HK-2 (cell line): ENCODE measurements around the gene CHRNA9.

Experiments
- DNase-seq: peaks from one replicate; pipeline ENCODE4 v3.0.0-alpha.2; 2018; ENCODE audit not compliant: unreplicated experiment

Gene CHRNA9

DNA sequence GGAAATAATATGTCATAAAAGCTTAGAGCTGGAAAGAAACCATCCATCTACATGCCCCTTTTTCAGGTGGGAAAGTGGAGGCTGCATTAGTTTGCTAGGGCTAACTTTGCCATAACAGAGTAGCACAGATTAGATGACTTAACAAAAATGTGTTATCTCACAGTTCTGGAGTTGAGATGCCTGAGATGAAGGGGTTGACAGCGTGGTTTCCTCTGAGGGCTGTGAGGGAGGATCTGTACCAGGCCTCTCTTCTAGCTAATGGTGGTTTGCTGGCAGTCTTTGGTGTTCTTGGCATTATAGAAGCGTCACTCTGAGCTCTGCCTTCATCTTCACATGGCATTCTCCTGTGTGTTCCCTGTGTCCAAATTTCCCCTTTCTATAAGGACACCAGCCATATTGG is 2.4 kb downstream of the CHRNA9 start:
- no peak for DNase-seq

DNA sequence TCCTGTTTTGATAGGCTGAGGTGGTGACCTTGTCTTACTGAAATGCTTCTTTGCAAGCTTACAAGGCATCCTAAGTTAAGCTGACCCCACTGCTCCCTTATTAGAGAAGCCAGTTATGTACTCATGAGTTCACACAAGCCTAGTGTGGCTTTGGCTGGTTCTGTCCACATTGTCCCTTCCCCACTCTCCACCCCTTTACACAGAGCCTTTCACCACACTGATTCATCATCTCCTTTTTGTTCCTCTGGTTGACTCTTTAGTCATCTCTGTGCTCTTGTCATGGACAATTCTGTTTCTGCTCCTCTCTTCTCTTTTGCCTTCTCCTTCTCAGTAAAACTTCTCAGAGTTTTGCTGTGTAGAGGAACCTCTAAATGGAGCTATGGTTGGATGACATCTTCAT is 4.9 kb downstream of the CHRNA9 start:
- DNase-seq: no peak

DNA sequence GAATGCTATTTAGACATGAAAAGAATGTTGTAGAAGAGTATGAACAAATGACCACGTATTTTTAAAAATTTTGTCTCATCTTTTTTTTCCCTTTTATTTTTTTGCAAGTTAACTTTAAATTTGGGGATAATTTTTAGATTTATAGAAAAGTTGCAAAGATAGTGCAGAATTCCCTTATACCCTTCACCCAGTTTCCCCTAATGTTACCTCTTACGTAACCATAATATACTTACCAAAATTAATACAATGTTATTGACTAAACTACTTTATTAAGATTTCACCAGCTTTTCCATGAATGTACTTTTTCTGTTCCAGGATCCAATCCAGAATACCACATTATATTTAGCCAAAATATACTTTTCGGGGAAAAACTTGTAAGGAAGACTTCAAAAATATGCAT is 12.3 kb downstream of the CHRNA9 start:
- no peak for DNase-seq

DNA sequence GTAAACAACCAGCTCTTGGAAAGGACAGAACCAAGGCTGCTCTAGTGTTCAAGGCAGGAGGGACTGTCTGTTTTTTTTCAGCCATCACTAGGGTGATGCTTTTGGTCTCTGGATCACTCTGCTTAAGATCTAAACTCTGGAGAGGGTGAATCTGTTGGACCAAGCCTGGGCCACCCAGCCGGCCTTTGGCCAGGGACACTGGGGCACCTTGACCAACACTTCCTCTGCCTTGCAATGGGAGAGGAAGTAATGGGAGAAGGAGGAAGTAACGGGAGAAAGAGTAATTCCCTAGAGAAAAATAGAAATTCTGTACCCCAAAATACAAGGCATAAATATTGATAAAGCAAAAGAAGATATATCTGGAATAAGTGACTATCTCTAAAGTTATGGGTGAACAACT is 12.9 kb downstream of the CHRNA9 start:
- DNase-seq: no peak

DNA sequence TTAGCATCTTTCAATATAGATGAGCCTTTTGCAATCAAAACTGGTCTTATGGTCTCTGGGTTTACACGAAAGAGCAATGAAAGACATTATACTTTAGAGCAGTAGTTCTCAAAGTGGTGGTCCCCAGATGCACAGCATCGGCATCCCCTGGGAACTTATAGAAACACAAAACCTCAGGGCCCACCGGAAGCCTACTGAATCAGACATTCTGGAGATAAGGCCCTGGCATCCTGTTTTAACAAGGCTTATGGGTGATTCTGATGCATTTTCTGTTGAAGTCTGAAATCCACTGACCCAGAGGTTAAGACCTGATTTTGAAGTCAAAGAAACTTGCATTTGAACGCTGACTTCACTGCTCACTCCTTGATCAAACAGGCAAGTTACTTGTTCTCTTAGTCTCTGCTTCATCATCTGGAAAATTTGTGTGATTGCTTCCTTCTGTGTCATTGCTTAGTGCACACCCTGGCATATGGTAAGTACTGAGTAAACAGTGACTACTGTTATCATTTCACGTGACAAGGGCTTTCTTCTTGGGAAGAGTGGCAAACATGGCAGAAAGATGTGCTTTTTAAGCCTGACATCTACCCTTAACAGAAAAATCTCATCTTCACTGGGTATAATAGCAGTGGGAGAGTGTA is 14.5 kb downstream of the CHRNA9 start:
- DNase-seq: no peak

DNA sequence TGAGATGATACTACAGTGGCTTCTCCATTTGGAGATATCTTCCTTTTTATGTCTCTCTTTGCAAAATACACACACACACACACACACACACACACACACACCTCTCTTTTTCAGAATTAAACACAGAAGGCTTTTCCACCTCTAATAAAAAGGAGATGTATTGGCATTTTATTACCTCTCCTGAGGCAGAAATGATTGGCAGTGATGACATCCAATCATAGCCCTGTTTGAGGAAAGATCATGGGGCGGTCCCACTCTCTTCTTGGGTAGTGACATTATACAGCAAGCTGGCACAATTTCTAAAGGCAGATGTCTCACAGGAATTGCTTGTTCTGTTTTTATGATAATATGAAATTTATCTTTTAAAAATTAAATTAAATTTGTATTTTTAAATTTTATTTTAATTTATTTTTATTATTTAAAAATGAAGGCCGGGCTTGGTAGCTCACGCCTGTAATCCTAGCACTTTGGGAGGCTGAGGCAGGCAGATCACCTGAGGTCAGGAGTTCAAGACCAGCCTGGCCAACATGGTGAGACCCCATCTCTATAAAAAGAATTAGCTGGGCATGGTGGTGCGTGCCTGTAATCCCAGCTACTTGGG is 15.6 kb downstream of the CHRNA9 start:
- no peak for DNase-seq

DNA sequence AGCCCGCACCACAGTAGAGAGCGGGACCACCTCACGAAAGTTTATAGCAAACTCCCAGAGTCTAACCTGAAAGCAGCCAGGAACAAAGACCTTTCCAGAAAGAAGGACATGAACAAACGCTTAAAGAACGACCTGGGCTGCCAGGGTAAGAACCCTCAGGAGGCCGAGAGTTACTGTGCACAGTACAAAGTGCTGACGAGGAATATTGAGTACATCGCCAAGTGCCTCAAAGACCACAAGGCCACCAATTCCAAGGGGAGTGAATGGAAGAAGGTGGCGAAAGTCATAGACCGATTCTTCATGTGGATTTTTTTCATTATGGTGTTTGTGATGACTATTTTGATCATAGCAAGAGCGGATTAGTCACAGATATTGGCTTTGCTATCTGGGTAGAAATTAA is 19.0 kb downstream of the CHRNA9 start:
- DNase-seq: no peak

DNA sequence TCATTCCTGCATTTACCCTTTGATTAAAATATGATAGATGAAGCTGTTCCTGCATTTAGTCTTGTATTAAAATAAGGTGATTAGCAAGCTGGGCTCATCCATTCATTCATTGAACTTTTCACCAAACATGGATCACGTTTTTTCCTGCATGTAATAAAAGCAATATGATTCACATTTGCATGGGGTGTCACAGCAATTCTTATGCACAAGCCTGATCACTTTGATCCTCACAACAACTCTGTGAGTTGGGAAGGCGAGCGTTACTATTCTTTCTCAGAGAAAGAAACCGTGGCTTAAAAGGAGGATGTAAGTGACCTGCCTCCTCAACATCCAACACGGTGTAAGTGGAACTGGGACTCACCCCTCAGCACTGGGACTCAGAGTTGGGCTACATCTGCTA is 20.0 kb downstream of the CHRNA9 start:
- no peak for DNase-seq

DNA sequence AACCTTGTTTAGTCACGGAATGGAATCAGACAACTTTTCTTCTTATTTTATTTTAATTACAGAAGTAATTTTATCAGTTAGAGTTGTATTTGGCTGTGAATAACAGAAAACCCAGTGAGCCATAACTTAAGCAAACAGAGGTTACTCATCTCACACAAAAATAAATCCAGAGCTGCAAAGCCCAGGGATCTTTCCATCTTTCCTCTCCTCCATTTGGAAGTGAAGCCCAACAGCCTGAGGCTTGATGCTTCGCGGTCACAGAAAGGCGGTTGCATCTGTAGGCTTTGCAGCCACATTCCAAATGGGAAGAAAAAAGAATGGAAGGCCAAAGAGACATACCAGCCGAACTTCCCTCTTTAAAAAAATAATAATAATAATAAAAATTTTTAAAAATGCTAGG is 22.6 kb downstream of the CHRNA9 start:
- no peak for DNase-seq

DNA sequence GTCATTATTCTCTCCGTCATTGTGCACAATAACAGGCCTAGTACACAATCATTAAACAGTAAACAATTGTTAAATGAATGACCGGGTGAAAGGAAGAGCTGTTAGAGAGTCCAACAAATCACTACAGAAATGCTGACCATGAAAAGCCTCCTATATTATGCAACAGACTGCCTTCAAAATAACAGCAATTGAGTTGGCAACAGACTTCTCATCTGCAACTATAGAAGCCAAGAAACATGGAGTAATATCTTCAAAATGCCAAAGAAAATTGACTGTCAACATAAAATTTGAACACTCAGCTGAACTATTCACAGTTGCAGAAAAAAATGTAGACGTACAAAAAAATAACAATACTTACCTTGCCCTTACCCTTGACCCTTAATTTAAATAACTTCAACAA is 26.2 kb downstream of the CHRNA9 start:
- no peak for DNase-seq

DNA sequence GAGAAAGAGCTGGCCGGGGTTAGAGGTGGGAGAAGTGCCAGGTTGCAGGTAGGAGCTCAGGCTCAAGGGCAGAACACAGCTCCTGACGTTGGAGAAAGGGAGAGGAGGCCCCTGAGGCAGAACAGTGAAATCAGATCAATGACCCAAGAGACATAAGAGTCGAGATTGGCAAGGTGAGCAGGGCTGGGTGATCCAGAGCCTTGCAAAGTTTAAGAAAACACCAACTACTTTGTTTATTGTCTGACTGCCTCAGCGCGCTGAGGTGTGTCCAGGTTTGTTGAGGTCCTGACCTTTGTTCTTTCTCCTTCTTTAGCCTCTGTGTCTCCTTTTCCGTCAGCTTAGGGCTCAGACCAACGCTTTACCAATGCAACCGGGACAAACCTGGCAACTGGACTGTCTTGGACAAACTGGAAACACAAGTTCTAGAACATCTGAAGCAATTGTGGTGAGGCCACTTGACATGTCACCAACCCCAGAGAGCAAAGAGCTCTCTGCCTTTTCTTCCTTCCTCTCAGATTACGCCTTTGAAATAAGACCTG is 28.3 kb downstream of the CHRNA9 start:
- DNase-seq: no peak

DNA sequence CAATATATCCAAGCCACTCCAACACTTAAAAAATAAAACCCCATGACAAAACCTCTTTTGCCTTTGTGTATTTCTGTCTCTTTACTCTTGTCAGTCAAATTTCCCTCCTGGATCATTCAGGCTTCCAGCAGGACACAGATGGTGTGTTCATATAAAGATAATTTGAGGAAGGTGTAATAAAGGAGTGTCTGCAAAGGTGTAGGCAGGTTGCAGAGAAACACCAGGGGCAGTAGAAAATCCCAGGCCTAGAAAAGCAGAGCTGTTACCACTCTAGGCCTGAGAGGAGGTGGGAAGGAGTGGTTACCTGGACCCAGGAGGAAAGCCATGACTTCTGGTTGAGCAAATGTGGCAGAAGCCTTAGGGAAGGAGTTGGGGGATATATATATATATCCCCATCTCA is 28.8 kb downstream of the CHRNA9 start:
- no peak for DNase-seq

DNA sequence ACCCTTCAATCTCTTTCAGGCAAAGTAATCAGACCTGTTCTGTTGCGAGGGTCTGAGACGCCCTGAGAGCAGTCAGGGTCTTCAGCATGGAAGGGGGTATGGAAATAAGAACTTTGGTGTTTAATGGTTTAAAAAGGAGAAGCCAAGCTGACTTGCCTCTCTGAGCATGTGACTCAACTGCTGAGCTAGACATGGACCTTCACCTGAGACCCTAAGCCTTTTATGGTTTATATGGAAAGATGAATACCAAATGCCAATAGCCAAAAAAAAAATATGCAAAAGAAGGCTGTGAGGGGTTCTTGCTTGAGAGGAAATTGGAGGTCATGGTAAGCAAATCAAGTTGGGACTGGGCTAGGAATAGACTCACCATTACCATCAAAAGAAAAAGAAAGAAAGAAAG is 30.6 kb downstream of the CHRNA9 start:
- no peak for DNase-seq

DNA sequence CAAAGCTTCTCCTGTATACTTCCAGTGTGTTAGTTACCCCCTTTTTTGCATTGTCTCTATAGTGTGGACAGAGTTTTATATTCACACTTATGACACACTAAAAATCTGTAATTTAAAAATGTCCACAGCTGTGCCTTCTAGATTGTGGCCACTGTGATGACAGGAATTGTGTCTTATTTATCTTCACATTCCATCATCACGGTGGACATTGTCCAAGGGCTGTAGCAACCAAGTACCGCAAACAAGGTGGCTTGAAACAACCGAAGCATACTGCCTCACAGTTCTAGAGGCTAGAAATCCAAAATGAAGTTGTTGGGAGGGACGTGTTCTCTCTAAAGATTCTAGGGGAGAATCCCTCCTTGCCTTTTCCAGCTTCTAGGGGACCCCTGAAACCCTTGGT is 32.3 kb downstream of the CHRNA9 start:
- DNase-seq: no peak

DNA sequence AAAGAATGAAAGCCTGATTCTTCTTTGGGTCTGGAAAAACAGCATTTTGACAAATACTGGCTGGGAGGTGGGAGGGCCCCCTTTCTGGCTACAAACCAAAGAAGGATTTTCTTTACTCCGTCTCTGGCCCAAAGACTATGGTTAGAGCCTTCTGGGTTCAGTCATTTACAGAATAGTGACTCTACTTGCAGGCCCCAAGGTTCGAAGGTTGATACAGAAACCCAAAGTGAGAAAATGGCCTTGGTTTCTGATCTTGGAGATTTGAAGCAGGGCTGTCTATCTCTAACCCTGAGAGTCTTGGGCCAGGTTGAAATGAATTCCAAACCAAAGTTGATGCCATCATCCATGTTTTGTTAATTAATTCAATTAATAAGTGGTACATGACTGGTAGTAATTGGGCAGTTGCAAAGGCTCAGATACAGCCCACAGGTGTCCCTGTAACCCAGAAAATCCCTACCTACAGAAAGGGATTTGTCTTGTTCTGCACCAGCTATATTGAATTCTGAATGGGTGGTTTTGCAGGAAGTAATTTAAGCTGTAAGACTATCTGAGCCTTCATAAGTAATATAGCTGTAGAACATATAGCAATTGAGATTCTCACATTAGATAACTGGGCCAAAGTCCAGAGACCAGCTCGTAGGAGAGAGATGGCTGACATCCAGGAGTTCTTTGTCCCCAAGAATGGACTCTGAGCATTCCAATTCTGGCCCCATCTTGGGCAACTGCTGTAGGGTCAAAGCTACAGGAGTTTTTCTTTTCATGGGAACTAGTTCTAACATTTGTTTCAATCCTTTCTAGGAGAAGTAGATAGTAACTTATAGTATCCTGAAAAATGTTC is 34.5 kb downstream of the CHRNA9 start:
- no peak for DNase-seq

DNA sequence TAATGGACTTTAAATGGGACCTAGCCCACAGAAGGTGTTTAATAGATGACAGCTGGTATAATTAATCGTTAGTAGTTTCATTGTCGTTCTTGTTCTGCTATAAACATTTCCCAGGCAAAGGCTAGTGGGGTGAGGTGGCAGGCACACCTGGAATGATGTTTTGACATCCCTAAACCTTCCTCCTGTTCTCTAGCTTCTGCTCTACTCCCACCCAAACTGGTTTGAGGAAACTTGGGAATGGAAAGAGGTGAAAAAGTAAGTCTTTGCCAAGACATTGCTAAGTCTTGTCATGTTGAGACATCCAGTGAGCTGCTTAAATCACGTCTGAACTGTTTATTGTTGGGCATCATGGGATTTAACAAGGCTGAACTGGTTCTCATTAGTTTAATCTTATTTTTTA is 37.5 kb downstream of the CHRNA9 start:
- no peak for DNase-seq

DNA sequence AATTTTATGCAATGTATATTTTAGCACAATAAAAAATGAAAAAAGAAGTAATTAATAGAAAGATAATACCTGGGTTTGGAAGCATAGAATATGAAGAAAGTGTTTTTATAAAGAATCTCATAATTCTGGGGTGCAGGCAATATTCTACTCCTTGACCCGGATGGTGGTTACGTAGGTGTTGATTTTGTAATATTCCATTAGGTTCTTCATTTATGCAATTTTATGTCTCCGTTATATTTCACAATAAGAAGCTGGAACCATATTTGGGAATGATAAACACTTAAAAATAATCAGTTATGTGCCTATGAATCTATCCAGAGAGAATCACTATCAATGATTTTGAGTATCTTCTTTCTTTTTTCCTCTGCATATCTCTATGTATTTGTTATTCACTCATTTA is 38.5 kb downstream of the CHRNA9 start:
- no peak for DNase-seq

DNA sequence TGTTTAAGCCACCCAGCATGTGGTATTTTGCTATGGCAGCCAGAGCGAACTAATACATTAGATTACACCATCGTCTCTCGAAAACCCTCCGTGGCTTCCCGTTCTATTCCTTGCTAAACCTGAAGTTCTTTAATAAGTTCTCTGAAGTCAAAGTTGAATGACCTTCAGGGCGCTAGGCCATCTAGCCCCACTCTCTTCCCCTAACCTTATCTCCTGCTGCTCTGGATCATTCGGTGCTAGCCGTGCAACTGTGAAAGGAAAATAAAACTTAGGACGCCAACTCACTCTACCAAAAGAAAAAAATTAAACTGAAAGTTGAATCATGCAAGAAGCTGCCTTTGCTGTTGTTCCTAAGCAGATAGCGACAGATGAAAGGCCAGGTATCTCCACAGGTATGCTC is 40.0 kb downstream of the CHRNA9 start:
- DNase-seq: no peak

DNA sequence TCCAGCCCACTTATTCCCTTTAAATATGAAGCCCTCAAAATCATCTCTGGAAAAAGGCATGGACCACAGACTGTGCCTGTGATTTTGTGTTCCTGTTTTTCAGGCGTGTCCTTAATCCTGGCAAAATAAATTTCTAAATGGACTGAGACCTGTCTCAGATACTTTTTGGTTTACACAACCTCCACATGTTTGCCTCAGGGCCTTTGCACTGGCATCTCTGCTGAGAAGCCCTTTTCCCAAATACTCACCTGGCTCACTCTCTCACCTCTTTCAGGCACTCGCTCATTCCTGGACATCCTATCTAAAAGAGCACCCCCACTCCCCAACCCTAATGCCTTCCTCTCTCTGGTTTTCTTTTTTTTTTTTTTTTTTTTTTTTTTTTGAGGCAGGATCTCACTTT is 40.5 kb downstream of the CHRNA9 start:
- DNase-seq: no peak

DNA sequence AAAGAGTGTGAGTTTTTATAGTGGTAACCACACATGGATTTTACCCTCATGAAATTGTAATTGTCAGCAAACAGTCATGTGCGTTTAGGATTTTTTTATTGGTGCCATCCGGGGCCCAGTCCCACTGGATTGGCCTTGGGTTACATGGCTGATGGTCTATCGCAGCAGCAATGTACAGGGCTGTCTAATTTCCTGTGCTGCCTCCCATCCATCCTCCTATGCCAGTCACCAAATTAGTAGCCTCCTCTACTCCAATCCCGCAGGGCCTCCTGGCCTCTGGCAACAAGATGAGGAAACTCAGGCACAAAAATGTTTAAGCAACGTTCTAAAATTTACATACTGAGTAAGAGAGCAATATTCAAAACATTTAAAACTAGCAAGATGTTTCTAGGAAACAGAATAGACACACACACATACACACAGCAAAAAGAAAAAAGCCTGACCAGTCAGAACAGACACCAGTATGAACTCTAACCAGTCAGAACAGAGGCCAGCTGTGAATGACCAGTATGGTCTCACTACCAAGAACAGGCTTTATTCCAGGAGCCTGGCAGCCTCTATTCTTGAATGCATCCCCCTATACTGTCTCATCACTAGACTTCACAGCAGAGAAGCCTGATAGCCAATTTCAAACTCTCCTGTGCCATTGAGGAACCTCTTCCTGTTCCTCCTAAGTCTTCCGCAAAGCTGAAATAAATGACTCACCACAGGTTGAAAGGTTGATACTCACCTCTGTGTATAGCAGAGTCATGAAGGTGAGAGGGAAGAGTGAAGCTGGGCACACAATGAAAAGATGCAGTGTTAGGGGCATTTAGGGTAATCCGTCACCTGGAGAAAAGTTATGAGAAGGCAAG is 42.6 kb downstream of the CHRNA9 start:
- DNase-seq: no peak

DNA sequence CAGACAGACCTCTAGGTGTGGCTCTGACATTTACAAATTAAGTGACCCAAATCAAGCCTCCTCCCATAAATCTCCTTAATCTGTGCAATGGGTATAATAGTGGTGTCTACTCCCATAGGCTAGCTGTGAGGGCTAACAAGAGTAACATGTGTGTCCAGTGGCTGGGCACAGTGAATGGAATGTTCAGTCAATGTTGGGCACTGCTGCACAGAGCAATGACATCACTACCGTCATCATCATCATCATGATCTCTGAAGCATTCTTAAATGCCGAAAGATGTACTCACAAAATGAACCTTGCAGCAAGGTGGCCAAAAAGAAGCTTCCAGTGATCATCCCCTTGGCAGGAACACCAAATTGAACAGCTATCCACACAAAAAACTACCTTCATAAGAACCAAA is 43.5 kb downstream of the CHRNA9 start:
- DNase-seq: no peak

DNA sequence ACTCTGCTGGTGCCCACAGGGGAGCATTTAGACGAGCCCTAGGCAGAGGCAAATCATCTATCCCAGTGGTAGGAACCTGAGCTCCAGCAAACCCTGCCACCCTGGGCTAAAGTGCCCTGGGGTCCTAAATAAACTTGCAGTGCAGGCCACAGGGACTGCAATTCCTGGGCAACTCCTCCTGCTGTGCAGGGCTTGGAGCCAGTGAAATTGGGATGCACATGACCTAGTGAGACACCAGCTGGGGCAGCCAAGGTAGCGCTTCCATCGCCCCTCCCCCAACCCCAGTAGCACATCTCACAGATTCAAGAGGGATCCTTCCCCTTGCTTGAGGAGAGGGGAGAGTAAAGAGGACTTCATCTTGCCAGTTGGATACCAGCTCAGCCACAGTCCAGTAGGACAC is 44.1 kb downstream of the CHRNA9 start:
- no peak for DNase-seq
